DND-41 (cell line): ENCODE data around the gene ZIK1.
A peak's percentile ranks its signal among the peaks of the same experiment; 100 is the strongest.

Source experiments
- ATAC-seq: fragments of 200-7000 bp; cut with Tn5 transposase; 3 replicates; pipeline ENCODE4 v1.9.1; 2021; ENCODE audit warnings: low read depth; ENCODE audit not compliant: insufficient read depth
- DNase-seq: peaks from one replicate; pipeline ENCODE4 v3.0.0-alpha.2; 2020
- H2AFZ ChIP-seq: 2 replicates; pipeline ENCODE4 v1.6.0; 2012; ENCODE audit warnings: low read depth, low read length
- H3K27ac ChIP-seq: 2 replicates; pipeline ENCODE4 v1.5.1; 2012; ENCODE audit warnings: low read length, inconsistent platforms
- H3K27me3 ChIP-seq: fragments of 200-600 bp; sonication (generic); 2 replicates; pipeline ENCODE4 v1.6.0; 2012; ENCODE audit warnings: low read length, mild to moderate bottlenecking, inconsistent platforms; ENCODE audit not compliant: insufficient read depth, poor library complexity
- H3K36me3 ChIP-seq: 2 replicates; pipeline ENCODE4 v1.5.1; 2012; ENCODE audit warnings: low read length, inconsistent platforms; ENCODE audit not compliant: insufficient read depth
- H3K4me1 ChIP-seq: 2 replicates; pipeline ENCODE4 v1.5.1; 2012; ENCODE audit warnings: mild to moderate bottlenecking, low read length; ENCODE audit not compliant: insufficient read depth
- H3K4me2 ChIP-seq: 2 replicates; pipeline ENCODE4 v1.6.0; 2012; ENCODE audit warnings: mild to moderate bottlenecking, moderate library complexity, low read length, inconsistent platforms; ENCODE audit not compliant: insufficient read depth
- H3K4me3 ChIP-seq, 2 experiments: fragments of 200-600 bp in 1 of 2; shearing (Covaris generic) in 1 of 2; 2 replicates each; pipeline ENCODE4 v1.5.1; 2012 to 2016; ENCODE audit warnings: inconsistent platforms in 2 of 2, low read length in 2 of 2, mild to moderate bottlenecking in 2 of 2, low read depth in 1 of 2, moderate library complexity in 1 of 2
- H3K79me2 ChIP-seq: 2 replicates; pipeline ENCODE4 v1.6.0; 2012; ENCODE audit warnings: low read length, inconsistent platforms; ENCODE audit not compliant: insufficient read depth
- H3K9ac ChIP-seq: 2 replicates; pipeline ENCODE4 v1.6.0; 2012; ENCODE audit warnings: low read depth, mild to moderate bottlenecking, inconsistent platforms, low read length, moderate library complexity
- H3K9me3 ChIP-seq: 2 replicates; pipeline ENCODE4 v1.5.1; 2012; ENCODE audit warnings: low read length, moderate library complexity, mild to moderate bottlenecking, inconsistent platforms; ENCODE audit not compliant: insufficient read depth, severe bottlenecking
- H4K20me1 ChIP-seq: 2 replicates; pipeline ENCODE4 v1.6.0; 2012; ENCODE audit warnings: low read length; ENCODE audit not compliant: insufficient read depth
- EZH2 ChIP-seq: IDR thresholded peaks from 3 replicates; pipeline ENCODE4 v1.6.1; 2012; ENCODE audit warnings: borderline replicate concordance, low read depth, mild to moderate bottlenecking, moderate library complexity, low read length, inconsistent platforms; ENCODE audit not compliant: severe bottlenecking
- TF ChIP-seq, protein P1 (sequence below): IDR thresholded peaks from 2 replicates; pipeline ENCODE4 v1.5.1; 2012; ENCODE audit warnings: borderline replicate concordance, low read length, moderate library complexity, mild to moderate bottlenecking; ENCODE audit not compliant: poor library complexity, severe bottlenecking; ENCODE audit errors: extremely low read depth

Gene ZIK1

DNA sequence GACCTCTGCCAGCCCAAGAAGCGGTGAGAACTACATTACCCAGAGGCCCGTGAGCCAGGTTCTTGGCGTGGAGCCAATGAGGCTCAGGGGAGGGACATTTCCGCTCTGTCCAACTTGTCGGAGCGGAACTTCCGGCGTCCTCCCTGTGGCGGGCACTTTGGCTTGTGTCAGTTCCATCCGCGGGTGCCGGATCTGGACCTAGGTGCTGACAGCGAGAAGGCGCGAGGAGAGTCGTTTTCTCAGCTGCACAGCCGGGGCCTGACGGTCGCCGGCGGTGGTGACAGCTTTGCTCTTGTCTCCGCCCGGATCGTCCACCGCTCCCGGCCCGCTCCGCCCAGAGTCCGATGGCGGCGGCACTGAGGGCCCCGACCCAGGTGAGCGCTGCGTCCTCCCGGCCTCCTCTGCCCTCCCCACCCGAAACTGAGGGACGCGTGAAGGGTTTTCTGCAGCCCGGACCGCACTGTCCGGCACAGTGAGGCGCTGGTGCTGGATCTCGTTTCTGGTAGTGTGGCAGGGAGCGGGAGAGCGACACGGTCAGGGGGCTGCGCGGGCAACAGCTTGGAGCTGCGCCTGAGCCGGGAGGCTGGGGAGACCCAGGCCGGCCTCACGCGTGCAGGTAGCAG lies 15.9 kb downstream of the ZIK1 start, which contains the start of gene ZNF530:
Gene ZNF530, plus strand, starts transcription at position 125 of the 623 bp plus-strand sequence. CDS start 4,461 bp downstream, outside the sequence.
- TF ChIP-seq EZH2, result no peak
- TF ChIP-seq, protein P1, sequence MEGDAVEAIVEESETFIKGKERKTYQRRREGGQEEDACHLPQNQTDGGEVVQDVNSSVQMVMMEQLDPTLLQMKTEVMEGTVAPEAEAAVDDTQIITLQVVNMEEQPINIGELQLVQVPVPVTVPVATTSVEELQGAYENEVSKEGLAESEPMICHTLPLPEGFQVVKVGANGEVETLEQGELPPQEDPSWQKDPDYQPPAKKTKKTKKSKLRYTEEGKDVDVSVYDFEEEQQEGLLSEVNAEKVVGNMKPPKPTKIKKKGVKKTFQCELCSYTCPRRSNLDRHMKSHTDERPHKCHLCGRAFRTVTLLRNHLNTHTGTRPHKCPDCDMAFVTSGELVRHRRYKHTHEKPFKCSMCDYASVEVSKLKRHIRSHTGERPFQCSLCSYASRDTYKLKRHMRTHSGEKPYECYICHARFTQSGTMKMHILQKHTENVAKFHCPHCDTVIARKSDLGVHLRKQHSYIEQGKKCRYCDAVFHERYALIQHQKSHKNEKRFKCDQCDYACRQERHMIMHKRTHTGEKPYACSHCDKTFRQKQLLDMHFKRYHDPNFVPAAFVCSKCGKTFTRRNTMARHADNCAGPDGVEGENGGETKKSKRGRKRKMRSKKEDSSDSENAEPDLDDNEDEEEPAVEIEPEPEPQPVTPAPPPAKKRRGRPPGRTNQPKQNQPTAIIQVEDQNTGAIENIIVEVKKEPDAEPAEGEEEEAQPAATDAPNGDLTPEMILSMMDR, result no peak
- peak; percentile 98 for ATAC-seq
- H3K4me2 ChIP-seq, result peak within 1 kb of the TSS; percentile 94
- H3K9me3 ChIP-seq, result peaks cover 24% of the 10 kb centered on the region
- H3K4me1 ChIP-seq, result peaks cover 25% of the 10 kb centered on the region
- H3K27ac ChIP-seq, result peak within 1 kb of the TSS; percentile 70
- peak; percentile 90 for DNase-seq
- H4K20me1 ChIP-seq, result no peaks in the 10 kb centered on the region
- H3K79me2 ChIP-seq, result peaks cover 48% of the 10 kb centered on the region
- H3K36me3 ChIP-seq, result peaks cover 42% of the 10 kb centered on the region
- H3K4me3 ChIP-seq, result peak within 1 kb of the TSS; percentile 36 to 87
- H3K27me3 ChIP-seq, result no peaks in the 10 kb centered on the region
- H3K9ac ChIP-seq, result peak within 1 kb of the TSS; percentile 75
- peak within 1 kb of the TSS; percentile 85 for H2AFZ ChIP-seq

DNA sequence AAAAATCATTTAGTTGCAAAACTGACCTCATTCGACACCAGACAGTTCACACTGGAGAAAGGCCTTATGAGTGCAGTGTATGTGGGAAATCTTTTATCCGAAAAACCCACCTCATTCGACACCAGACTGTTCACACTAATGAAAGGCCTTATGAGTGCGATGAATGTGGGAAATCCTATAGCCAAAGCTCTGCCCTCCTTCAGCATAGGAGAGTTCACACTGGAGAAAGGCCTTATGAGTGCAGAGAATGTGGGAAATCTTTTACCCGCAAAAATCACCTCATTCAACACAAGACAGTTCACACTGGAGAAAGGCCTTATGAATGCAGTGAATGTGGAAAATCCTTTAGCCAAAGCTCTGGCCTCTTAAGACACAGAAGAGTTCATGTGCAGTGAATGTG lies 23.0 kb downstream of the ZIK1 start:
- TF ChIP-seq, protein P1, result no peak
- TF ChIP-seq EZH2, result no peak
- H2AFZ ChIP-seq, result no peak overlapping the region
- peaks cover 18% of the 10 kb centered on the region for H3K79me2 ChIP-seq
- H3K9ac ChIP-seq, result no peak overlapping the region
- no peaks in the 10 kb centered on the region for H3K27me3 ChIP-seq
- no peak overlapping the region for H3K27ac ChIP-seq
- DNase-seq (no peak), ATAC-seq (no peak)
- H3K4me3 ChIP-seq, result no peak overlapping the region
- no peaks in the 10 kb centered on the region for H4K20me1 ChIP-seq
- no peaks in the 10 kb centered on the region for H3K4me1 ChIP-seq
- peaks cover 66% of the 10 kb centered on the region for H3K36me3 ChIP-seq
- H3K4me2 ChIP-seq, result no peak overlapping the region
- H3K9me3 ChIP-seq, result peaks cover 50% of the 10 kb centered on the region

DNA sequence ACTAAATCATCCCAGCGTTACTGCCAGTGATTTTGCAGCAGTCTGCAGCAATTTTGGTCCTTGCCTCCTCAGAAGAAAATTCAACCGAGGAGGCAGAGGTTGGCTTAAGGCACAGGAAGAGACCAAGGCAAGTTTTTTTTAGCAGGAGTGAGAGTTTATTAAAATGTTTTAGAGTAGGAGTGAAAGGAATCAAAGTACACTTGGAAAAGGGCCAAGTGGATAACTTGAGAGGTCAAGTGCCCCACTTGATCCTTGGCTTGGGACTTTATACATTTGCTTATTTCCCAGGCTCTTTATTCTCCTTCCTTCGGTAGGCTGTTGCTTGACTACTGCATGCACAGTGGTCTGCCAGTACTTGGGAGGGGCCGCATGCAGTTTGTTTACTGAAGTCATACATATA lies 27.2 kb downstream of the ZIK1 start:
- Histone ChIP-seq H3K4me3 (no peak overlapping the region), H3K9me3 (peaks cover 33% of the 10 kb centered on the region), H3K27me3 (no peaks in the 10 kb centered on the region), H3K79me2 (peaks cover 27% of the 10 kb centered on the region), H3K36me3 (peaks cover 45% of the 10 kb centered on the region), H3K4me1 (peaks cover 25% of the 10 kb centered on the region), H3K27ac (no peak overlapping the region), H3K9ac (no peak overlapping the region), H2AFZ (no peak overlapping the region), H4K20me1 (no peaks in the 10 kb centered on the region), H3K4me2 (no peak overlapping the region)
- TF ChIP-seq EZH2, result no peak
- TF ChIP-seq, protein P1, result no peak
- DNase-seq, result no peak
- ATAC-seq, result no peak
